ENCODE measurements around the gene DNMT3B.
A peak's percentile ranks its signal among the peaks of the same experiment; 100 is the strongest.

DNMT3B gene

DNA sequence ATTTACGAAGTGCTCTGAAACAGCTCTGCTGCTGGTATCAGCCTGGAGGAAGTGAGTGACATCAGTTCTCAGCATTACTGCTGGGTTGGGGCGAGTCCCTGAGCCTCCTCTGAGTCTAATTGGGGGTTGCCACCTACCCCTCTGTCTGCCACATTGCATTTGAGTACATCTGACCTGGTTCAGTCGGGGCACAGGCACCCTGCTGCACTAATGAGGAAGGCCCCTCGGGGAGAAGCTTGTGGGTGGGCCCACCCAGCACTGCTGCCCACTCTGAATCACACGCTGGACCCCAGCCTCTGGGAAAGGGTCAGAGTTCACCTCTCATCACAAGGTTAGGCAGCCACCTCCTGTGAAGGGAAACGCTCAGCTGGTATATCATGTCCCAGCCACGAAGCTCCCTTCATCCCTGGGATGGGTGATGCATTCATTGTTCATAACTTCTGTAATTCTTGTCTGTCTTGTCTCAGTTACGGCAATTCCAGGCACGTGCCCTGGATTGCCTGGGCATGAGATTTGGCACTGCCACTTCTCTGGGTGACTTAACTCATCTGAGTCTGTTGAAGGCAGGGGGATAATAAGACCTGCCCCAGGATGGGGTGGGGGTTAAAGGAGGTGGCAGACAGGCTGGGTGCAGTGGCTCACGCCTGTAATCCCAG, 13.3 kb downstream of the DNMT3B start:
- TF ChIP-seq CTCF (IDR thresholded peaks at IDR 0.05; ENCODE audit: control insufficient read depth, extremely low read depth, insufficient read depth), result no peak
- DNase-seq (ENCODE audit: low read depth), result no peak
- no peak overlapping the region for H3K4me3 ChIP-seq (ENCODE audit: low read depth, low read length)

DNA sequence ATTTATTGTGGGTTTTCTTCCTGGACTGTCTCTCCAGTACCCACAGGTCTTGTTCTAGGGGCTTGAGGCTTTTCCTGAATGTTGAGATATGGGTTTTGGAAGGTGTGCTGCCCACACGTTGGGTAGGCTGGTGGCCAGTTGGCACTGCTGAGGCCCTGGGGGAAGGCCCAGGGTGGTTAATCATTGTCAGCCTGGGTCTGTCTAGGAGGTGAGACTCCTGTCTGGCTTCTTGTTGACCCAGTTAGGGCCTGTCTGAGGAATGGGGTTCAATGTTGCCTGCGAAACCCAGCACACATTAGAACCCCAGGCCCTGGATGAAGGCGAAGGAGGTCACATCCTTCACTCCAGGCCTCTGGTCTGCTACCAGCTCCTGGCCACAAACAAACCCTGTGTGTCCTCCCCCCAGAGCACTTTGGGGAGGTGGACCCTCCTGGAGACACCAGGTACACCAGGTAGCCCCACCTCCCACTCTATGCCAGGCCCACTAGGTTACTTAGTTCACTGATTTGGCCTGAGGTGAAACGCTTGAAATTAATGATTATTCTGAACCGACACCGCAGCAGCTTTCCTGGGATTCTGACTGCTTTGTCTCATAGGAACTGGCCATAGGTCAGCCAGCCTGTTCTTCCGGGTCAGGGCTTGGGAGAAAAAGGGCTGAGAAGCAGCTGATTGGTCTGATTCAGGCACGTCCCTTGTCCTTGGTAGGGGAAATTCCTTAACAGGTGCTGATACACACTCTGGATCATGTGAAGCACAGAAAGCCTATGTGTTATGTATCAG, 15.2 kb downstream of the DNMT3B start:
- DNase-seq (ENCODE audit: low read depth), result peak; percentile 27
- TF ChIP-seq CTCF (IDR thresholded peaks at IDR 0.05; ENCODE audit: control insufficient read depth, extremely low read depth, insufficient read depth), result no peak
- no peak overlapping the region for H3K4me3 ChIP-seq (ENCODE audit: low read depth, low read length)

- no peak for DNase-seq (ENCODE audit: low read depth)
- no peak for TF ChIP-seq CTCF (IDR thresholded peaks at IDR 0.05; ENCODE audit: control insufficient read depth, extremely low read depth, insufficient read depth)
- H3K4me3 ChIP-seq (ENCODE audit: low read depth, low read length), result no peak overlapping the region
These were observed 17.5 kb downstream of the DNMT3B start for GRCh38 chr20:32779500-32780211.

DNA sequence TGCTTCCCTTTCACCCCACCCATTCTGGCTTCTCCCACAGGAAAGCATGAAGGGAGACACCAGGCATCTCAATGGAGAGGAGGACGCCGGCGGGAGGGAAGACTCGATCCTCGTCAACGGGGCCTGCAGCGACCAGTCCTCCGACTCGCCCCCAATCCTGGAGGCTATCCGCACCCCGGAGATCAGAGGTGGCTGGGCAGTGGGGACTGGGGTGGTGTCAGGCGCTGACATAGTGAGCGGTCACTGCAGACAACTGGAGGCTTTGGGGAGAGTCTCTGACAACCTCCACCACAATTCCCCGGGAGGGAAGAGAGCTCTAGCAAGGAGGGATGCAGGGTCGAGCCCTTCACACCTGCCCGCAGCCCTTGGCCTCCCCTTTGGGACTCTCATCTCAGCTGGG, 18.1 kb downstream of the DNMT3B start:
- DNase-seq (ENCODE audit: low read depth), result no peak
- TF ChIP-seq CTCF (IDR thresholded peaks at IDR 0.05; ENCODE audit: control insufficient read depth, extremely low read depth, insufficient read depth), result no peak
- no peak overlapping the region for H3K4me3 ChIP-seq (ENCODE audit: low read depth, low read length)

GRCh38 chr20:32780749-32781655, 18.8 kb downstream of the DNMT3B start:
- no peak for DNase-seq (ENCODE audit: low read depth)

More at GRCh38 chr20:32780749-32781655, 18.8 kb downstream of the DNMT3B start:
- TF ChIP-seq CTCF (IDR thresholded peaks at IDR 0.05; ENCODE audit: control insufficient read depth, extremely low read depth, insufficient read depth), result no peak
- H3K4me3 ChIP-seq (ENCODE audit: low read depth, low read length), result no peak overlapping the region
